ENCODE data around the gene GGT6.

GGT6 gene

GRCh38 chr17:4536742-4537411 lies 23.5 kb downstream of the GGT6 start:
- no peak for DNase-seq

- DNase-seq = no peak
These were observed 24.1 kb downstream of the GGT6 start for GRCh38 chr17:4536259-4536741.

GRCh38 chr17:4535667-4536258 lies 24.6 kb downstream of the GGT6 start:
- no peak for DNase-seq

GRCh38 chr17:4534928-4535666 lies 25.3 kb downstream of the GGT6 start:
- no peak for DNase-seq

GRCh38 chr17:4534515-4534914 lies 25.9 kb downstream of the GGT6 start:
- no peak for DNase-seq

- no peak for DNase-seq
These were observed 26.6 kb downstream of the GGT6 start for GRCh38 chr17:4533523-4534504.

- DNase-seq = no peak
These were observed 27.4 kb downstream of the GGT6 start for GRCh38 chr17:4532860-4533522.

- no peak for DNase-seq
These were observed 28.2 kb downstream of the GGT6 start for GRCh38 chr17:4531988-4532736.

- DNase-seq = no peak
These were observed 29.3 kb downstream of the GGT6 start for GRCh38 chr17:4530799-4531730.

- no peak for DNase-seq
These were observed 30.7 kb downstream of the GGT6 start for GRCh38 chr17:4529533-4530152.

GRCh38 chr17:4527566-4528125 lies 32.7 kb downstream of the GGT6 start:
- no peak for DNase-seq

- no peak for DNase-seq
These were observed 33.2 kb downstream of the GGT6 start for GRCh38 chr17:4527134-4527533.

GRCh38 chr17:4525691-4526397 lies 34.5 kb downstream of the GGT6 start:
- no peak for DNase-seq

GRCh38 chr17:4523946-4524345 lies 36.4 kb downstream of the GGT6 start:
- DNase-seq = no peak

GRCh38 chr17:4522661-4523060 lies 37.7 kb downstream of the GGT6 start:
- no peak for DNase-seq

- no peak for DNase-seq
These were observed 39.3 kb downstream of the GGT6 start for GRCh38 chr17:4520894-4521600.

- DNase-seq = no peak
These were observed 40.1 kb downstream of the GGT6 start for GRCh38 chr17:4520060-4520893.

All from stimulated activated CD4-positive, alpha-beta T cell treated with anti-CD3 and anti-CD28 coated beads, Interleukin-4, amount 100 ng/mL, for 1 hour (primary cell).